ENCODE results near the gene SLC38A10.

DNA sequence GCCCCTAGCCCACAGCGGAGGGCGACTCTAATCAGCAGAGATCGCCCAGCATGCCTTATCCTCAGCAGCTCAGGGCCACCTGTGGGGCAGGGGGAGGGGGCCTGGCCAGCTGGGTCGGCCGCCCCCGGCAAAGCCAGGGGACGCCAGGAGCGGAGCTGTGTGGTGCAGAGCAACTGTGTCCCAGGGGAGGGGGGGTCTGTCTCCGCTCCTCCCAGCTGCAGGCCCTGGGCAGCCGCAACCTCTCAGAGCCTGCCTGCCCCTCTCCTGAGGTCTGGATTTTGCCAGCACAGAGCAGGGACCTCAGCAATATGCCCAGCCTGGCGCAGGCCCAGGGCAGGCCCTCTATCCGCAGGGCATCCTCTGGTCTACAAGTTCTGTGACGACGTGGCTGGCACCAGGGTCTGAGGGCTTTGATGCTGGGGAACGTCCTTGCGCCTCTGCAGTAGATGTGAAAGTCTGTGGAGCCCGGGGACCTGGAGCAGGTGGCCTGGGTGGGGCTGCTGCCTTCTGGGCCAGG lies 36.5 kb upstream of the SLC38A10 start:
- TF ChIP-seq, protein P1, sequence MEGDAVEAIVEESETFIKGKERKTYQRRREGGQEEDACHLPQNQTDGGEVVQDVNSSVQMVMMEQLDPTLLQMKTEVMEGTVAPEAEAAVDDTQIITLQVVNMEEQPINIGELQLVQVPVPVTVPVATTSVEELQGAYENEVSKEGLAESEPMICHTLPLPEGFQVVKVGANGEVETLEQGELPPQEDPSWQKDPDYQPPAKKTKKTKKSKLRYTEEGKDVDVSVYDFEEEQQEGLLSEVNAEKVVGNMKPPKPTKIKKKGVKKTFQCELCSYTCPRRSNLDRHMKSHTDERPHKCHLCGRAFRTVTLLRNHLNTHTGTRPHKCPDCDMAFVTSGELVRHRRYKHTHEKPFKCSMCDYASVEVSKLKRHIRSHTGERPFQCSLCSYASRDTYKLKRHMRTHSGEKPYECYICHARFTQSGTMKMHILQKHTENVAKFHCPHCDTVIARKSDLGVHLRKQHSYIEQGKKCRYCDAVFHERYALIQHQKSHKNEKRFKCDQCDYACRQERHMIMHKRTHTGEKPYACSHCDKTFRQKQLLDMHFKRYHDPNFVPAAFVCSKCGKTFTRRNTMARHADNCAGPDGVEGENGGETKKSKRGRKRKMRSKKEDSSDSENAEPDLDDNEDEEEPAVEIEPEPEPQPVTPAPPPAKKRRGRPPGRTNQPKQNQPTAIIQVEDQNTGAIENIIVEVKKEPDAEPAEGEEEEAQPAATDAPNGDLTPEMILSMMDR (IDR thresholded peaks at IDR 0.05), result no peak
- TF ChIP-seq POLR2A (IDR thresholded peaks at IDR 0.05), result no peak
